Smooth muscle cell of trachea (primary cell): ENCODE results near the gene TDRD12. TPM values are rescaled to one million over a fixed set of nuclear protein-coding genes. Genes with fewer than 3 reads are reported as not detected.

Source experiments
- total RNA-seq: library from RNA; depleted of rRNA; stranded (reverse); fragments of >200 nt; gene quantifications from 2 replicates; pipeline ENCODE4 v1.2.1, GENCODE V29; 2014

The TDRD12 gene
- total RNA-seq: under 0.01 and 0.58 TPM in 2 replicates

GRCh38 chr19:32719611-32720059 is at the start of gene TDRD12:
TDRD12 (plus strand) TSS chr19:32719767; CDS start chr19:32720073, 306 bp downstream.

GRCh38 chr19:32674931-32675719 is 44.4 kb upstream of the TDRD12 start, which contains the start of gene ANKRD27:
ANKRD27 (minus strand) TSS chr19:32675180; CDS start chr19:32659015, 16,165 bp downstream.

GRCh38 chr19:32675720-32676185 is 43.8 kb upstream of the TDRD12 start, which contains the start of gene RGS9BP:
RGS9BP (plus strand) TSS chr19:32675848; CDS start chr19:32676264, 416 bp downstream.

GRCh38 chr19:32691291-32691951 is 28.1 kb upstream of the TDRD12 start, which contains the start of gene NUDT19:
NUDT19 (plus strand) TSS chr19:32691821; CDS start chr19:32691961, 140 bp downstream.

GRCh38 chr19:32869369-32869965 is 149.9 kb downstream of the TDRD12 start, which contains the start of gene SLC7A9:
SLC7A9 (minus strand) TSS chr19:32869767; CDS start chr19:32868534, 1,233 bp downstream.

Other genes starting within 250 kb of the TDRD12 start
- gene PDCD5, start 138.6 kb upstream of the TDRD12 start, total RNA-seq: 62.9 and 141 TPM in 2 replicates
- 34.6 and 38.9 TPM in 2 replicates for gene ANKRD27, start 44.6 kb upstream of the TDRD12 start, total RNA-seq
- gene RGS9BP, start 43.9 kb upstream of the TDRD12 start, total RNA-seq: 0.15 and 0.83 TPM in 2 replicates
- gene NUDT19, start 27.9 kb upstream of the TDRD12 start, total RNA-seq: 5.2 and 8.3 TPM in 2 replicates
- gene SLC7A9, start 150.0 kb downstream of the TDRD12 start, total RNA-seq: 0.50 TPM in 1 of 2 replicates, not detected in the other